Measurements from ENCODE around the gene SYAP1. TPM values are rescaled to one million over a fixed set of nuclear protein-coding genes. Genes with fewer than 3 reads are reported as not detected.
"Not testable (repeated sequence)": the region's sequence is repeated elsewhere in the genome, so short reads cannot be mapped to it uniquely, and the experiment has no call there.

SYAP1 gene
- total and polyA plus RNA-seq, 4 experiments from 2014 or later = 13.9 to 15.4 (median 14.5) TPM

- CTCF ChIA-PET (ENCODE audit: partially characterized antibody) = no interaction called here
- Histone ChIP-seq H3K4me1 (ENCODE audit: insufficient read depth, low read length) (no peaks in the 10 kb centered on the region), H3K27ac (ENCODE audit: low read depth, low read length) (peak overlapping the region; percentile 41), H3K4me3 (ENCODE audit: low read length in 2 of 2) (peak overlapping the region in 1 of 2 donors; percentile 60), H3K9me3 (ENCODE audit: control insufficient read depth in 1 of 2, low read length in 2 of 2) (no peaks in the 10 kb centered on the region), H3K27me3 (ENCODE audit: insufficient read depth, low read length) (no peaks in the 10 kb centered on the region), H3K36me3 (ENCODE audit: insufficient read depth, low read length) (no peaks in the 10 kb centered on the region)
- peaks cover 0 to 2% of the 10 kb centered on the region in 2 donors for H3K36me3 Mint-ChIP-seq
- peaks cover 9 to 22% (median 13%) of the 10 kb centered on the region in 4 donors for H3K4me1 Mint-ChIP-seq
- POLR2A ChIA-PET (ENCODE audit: partially characterized antibody) = interaction anchor here (1.0 kb wide), 1 partner anchor 235 kb away, joined by 3 read pairs; the partner anchor contains the start of gene REPS2
- H3K4me3 Mint-ChIP-seq = peak overlapping the region; percentile 86 to 92 (median 88)
- H3K27me3 Mint-ChIP-seq = no peaks in the 10 kb centered on the region
- peaks cover 0 to 2% (median 0%) of the 10 kb centered on the region in 8 donors for H3K9me3 Mint-ChIP-seq
- peak overlapping the region; percentile 78 to 93 (median 87) for H3K27ac Mint-ChIP-seq
- peak in 2 of 5 donors; percentile 11 to 16 for DNase-seq
- intact Hi-C loops (cut with micrococcal nuclease) = loop anchor here (10.0 kb wide), 2 partner anchors 857 to 1837 kb away; partner anchors contain the start of genes AP1S2, FANCB and MOSPD2
Measured at GRCh38 chrX:16711893-16712547, 7.4 kb upstream of the SYAP1 start.

- no peaks in the 10 kb centered on the region for H3K27me3 Mint-ChIP-seq
- CTCF ChIA-PET (ENCODE audit: partially characterized antibody) = interaction anchor here (0.7 kb wide), 1 partner anchor 159 kb away, joined by 3 read pairs; no protein-coding TSS in a partner anchor
- Histone ChIP-seq H3K36me3 (ENCODE audit: insufficient read depth, low read length) (no peaks in the 10 kb centered on the region), H3K4me3 (ENCODE audit: low read length in 2 of 2) (peak within 1 kb of the TSS; percentile 42 to 60), H3K9me3 (ENCODE audit: control insufficient read depth in 1 of 2, low read length in 2 of 2) (no peaks in the 10 kb centered on the region), H3K4me1 (ENCODE audit: insufficient read depth, low read length) (no peaks in the 10 kb centered on the region), H3K27ac (ENCODE audit: low read depth, low read length) (peak within 1 kb of the TSS; percentile 41), H3K27me3 (ENCODE audit: insufficient read depth, low read length) (no peaks in the 10 kb centered on the region)
- H3K4me3 Mint-ChIP-seq = peak within 1 kb of the TSS; percentile 86 to 92 (median 88)
- peaks cover 0 to 2% of the 10 kb centered on the region in 2 donors for H3K36me3 Mint-ChIP-seq
- POLR2A ChIA-PET (ENCODE audit: partially characterized antibody) = interaction anchor here (1.0 kb wide), 1 partner anchor 234 kb away, joined by 3 read pairs; the partner anchor contains the start of gene REPS2
- peaks cover 9 to 22% (median 13%) of the 10 kb centered on the region in 4 donors for H3K4me1 Mint-ChIP-seq
- intact Hi-C loops (cut with micrococcal nuclease) = loop anchor here (10.0 kb wide), 2 partner anchors 858 to 1838 kb away; partner anchors contain the start of genes AP1S2, FANCB and MOSPD2
- peak within 1 kb of the TSS; percentile 78 to 93 (median 87) for H3K27ac Mint-ChIP-seq
- DNase-seq = peak; percentile 31 to 58 (median 38)
- H3K9me3 Mint-ChIP-seq = peaks cover 0 to 2% (median 0%) of the 10 kb centered on the region in 8 donors
Measured at GRCh38 chrX:16712548-16713155, 6.8 kb upstream of the SYAP1 start, which contains the start of gene CTPS2. Gene CTPS2, minus strand, starts transcription at chrX:16712669. Its CDS starts 9,767 bp downstream, at chrX:16702902.

DNA sequence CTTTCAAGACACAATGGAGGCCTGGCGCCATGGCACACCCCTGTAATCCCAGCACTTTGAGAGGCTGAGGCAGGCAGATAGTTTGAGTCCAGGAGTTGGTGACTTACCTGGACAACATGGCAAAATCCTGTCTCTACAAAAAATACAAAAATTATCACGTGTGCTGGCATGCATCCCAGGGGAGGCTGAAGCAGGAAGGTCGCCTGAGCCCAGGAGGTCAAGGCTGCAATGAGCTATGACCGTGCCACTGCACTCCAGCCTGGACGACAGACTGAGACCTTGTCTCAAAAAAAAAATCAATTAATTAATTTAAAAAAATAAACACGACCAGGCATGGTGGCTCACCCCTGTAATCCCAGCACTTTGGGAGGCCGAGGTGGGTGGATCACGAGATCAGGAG lies 4.9 kb upstream of the SYAP1 start:
- CTCF ChIA-PET (ENCODE audit: partially characterized antibody) = no interaction called here
- Mint-ChIP-seq H3K27ac (peak overlapping the region in 4 of 7 donors; percentile 50 to 87 (median 72)), H3K27me3 (no peaks in the 10 kb centered on the region), H3K4me3 (peak overlapping the region in 1 of 8 donors; percentile 43), H3K36me3 (peaks cover 0 to 8% of the 10 kb centered on the region in 2 donors), H3K9me3 (peaks cover 0 to 5% (median 0%) of the 10 kb centered on the region in 8 donors), H3K4me1 (peaks cover 9 to 30% (median 23%) of the 10 kb centered on the region in 4 donors)
- Histone ChIP-seq H3K4me3 (ENCODE audit: low read length in 2 of 2) (no peak overlapping the region), H3K4me1 (ENCODE audit: insufficient read depth, low read length) (no peaks in the 10 kb centered on the region), H3K27ac (ENCODE audit: low read depth, low read length) (no peak overlapping the region), H3K36me3 (ENCODE audit: insufficient read depth, low read length) (no peaks in the 10 kb centered on the region), H3K27me3 (ENCODE audit: insufficient read depth, low read length) (no peaks in the 10 kb centered on the region), H3K9me3 (ENCODE audit: control insufficient read depth in 1 of 2, low read length in 2 of 2) (no peaks in the 10 kb centered on the region)
- POLR2A ChIA-PET (ENCODE audit: partially characterized antibody) = no interaction called here
- no peak for DNase-seq
- intact Hi-C loops (cut with micrococcal nuclease) = loop anchor here (10.0 kb wide), 2 partner anchors 860 to 1840 kb away; partner anchors contain the start of genes AP1S2, FANCB and MOSPD2

GRCh38 chrX:16715638-16716037 lies 3.8 kb upstream of the SYAP1 start:
- H3K4me3 Mint-ChIP-seq; H3K4me3 ChIP-seq (ENCODE audit: low read length in 2 of 2); DNase-seq; POLR2A ChIA-PET (ENCODE audit: partially characterized antibody); H3K36me3 ChIP-seq (ENCODE audit: insufficient read depth, low read length); H3K27me3 ChIP-seq (ENCODE audit: insufficient read depth, low read length); CTCF ChIA-PET (ENCODE audit: partially characterized antibody); H3K9me3 Mint-ChIP-seq; H3K27me3 Mint-ChIP-seq; H3K27ac ChIP-seq (ENCODE audit: low read depth, low read length); H3K9me3 ChIP-seq (ENCODE audit: control insufficient read depth in 1 of 2, low read length in 2 of 2); H3K4me1 ChIP-seq (ENCODE audit: insufficient read depth, low read length): not testable (repeated sequence)
- intact Hi-C loops (cut with micrococcal nuclease) = loop anchor here (5.0 to 10.0 kb wide), 4 partner anchors 157 to 1841 kb away; partner anchors contain the start of genes AP1S2, FANCB, MOSPD2 and RBBP7
- Mint-ChIP-seq H3K4me1 (peaks cover 13 to 40% (median 29%) of the 10 kb centered on the region in 4 donors), H3K27ac (peak overlapping the region in 1 of 7 donors; percentile 83), H3K36me3 (peaks cover 0 to 11% of the 10 kb centered on the region in 2 donors)

- H3K36me3 ChIP-seq (ENCODE audit: insufficient read depth, low read length); H3K9me3 ChIP-seq (ENCODE audit: control insufficient read depth in 1 of 2, low read length in 2 of 2); H3K36me3 Mint-ChIP-seq; H3K27me3 ChIP-seq (ENCODE audit: insufficient read depth, low read length); H3K4me3 Mint-ChIP-seq; H3K9me3 Mint-ChIP-seq; DNase-seq; H3K4me3 ChIP-seq (ENCODE audit: low read length in 2 of 2); H3K27ac ChIP-seq (ENCODE audit: low read depth, low read length); H3K27me3 Mint-ChIP-seq; CTCF ChIA-PET (ENCODE audit: partially characterized antibody); H3K4me1 ChIP-seq (ENCODE audit: insufficient read depth, low read length); POLR2A ChIA-PET (ENCODE audit: partially characterized antibody): not testable (repeated sequence)
- intact Hi-C loops (cut with micrococcal nuclease) = loop anchor here (5.0 to 10.0 kb wide), 4 partner anchors 156 to 1842 kb away; partner anchors contain the start of genes AP1S2, FANCB, MOSPD2 and RBBP7
- H3K27ac Mint-ChIP-seq = peak overlapping the region in 3 of 7 donors; percentile 13 to 64 (median 32)
- peaks cover 8 to 43% (median 30%) of the 10 kb centered on the region in 4 donors for H3K4me1 Mint-ChIP-seq
Measured at GRCh38 chrX:16716451-16716850, 3.0 kb upstream of the SYAP1 start.

GRCh38 chrX:16718824-16719333 lies 533 bp upstream of the SYAP1 start:
- POLR2A ChIA-PET (ENCODE audit: partially characterized antibody) = interaction anchor here (1.0 to 2.1 kb wide), 4 partner anchors 67 to 968 kb away, joined by 3 to 8 read pairs (median 4); partner anchors contain the start of genes AP1S2 and TXLNG
- Histone ChIP-seq H3K9me3 (ENCODE audit: control insufficient read depth in 1 of 2, low read length in 2 of 2) (no peaks in the 10 kb centered on the region), H3K36me3 (ENCODE audit: insufficient read depth, low read length) (no peaks in the 10 kb centered on the region), H3K27me3 (ENCODE audit: insufficient read depth, low read length) (no peaks in the 10 kb centered on the region), H3K27ac (ENCODE audit: low read depth, low read length) (peak overlapping the region; percentile 95), H3K4me3 (ENCODE audit: low read length in 2 of 2) (peak overlapping the region; percentile 54 to 84), H3K4me1 (ENCODE audit: insufficient read depth, low read length) (peaks cover 8% of the 10 kb centered on the region)
- intact Hi-C loops (cut with micrococcal nuclease) = loop anchor here (1.0 to 10.0 kb wide), 6 partner anchors 67 to 1844 kb away; partner anchors contain the start of genes AP1S2, FANCB, MOSPD2 and RBBP7
- no peaks in the 10 kb centered on the region for H3K27me3 Mint-ChIP-seq
- H3K36me3 Mint-ChIP-seq = peaks cover 2 to 9% of the 10 kb centered on the region in 2 donors
- CTCF ChIA-PET (ENCODE audit: partially characterized antibody) = interaction anchor here (0.9 to 1.0 kb wide), 2 partner anchors 13 to 282 kb away, joined by 3 read pairs; no protein-coding TSS in a partner anchor
- H3K9me3 Mint-ChIP-seq = peaks cover 0 to 6% (median 0%) of the 10 kb centered on the region in 8 donors
- H3K4me1 Mint-ChIP-seq = peaks cover 12 to 52% (median 35%) of the 10 kb centered on the region in 4 donors
- peak overlapping the region; percentile 99 to 100 (median 99) for H3K27ac Mint-ChIP-seq
- H3K4me3 Mint-ChIP-seq = peak overlapping the region; percentile 89 to 99 (median 95)
- DNase-seq = no peak
